Adrenal gland (tissue), 5 donors: ENCODE measurements around the gene CHST2.

Experiments
- CTCF ChIP-seq, 6 experiments: fragments of 450-650 bp in 4 of 6; fragments of 200-600 bp in 2 of 6; sonication (generic) in 1 of 6; IDR thresholded peaks; 1 replicate in 5 of 6; 2 replicates in 1 of 6; pipeline versions ENCODE4 v1.5.1 to v1.8.0; 2016 to 2021; ENCODE audit warnings: antibody characterized with exemption in 6 of 6, mild to moderate bottlenecking in 2 of 6, moderate library complexity in 1 of 6
- POLR2A ChIP-seq, 2 donors: fragments of 450-650 bp; IDR thresholded peaks; one replicate each; pipeline ENCODE4 v1.6.1; 2017; ENCODE audit warnings: antibody characterized with exemption in 2 of 2, mild to moderate bottlenecking in 2 of 2, moderate library complexity in 1 of 2
- donor health status: DM: no; HTN: no; CAD: no.

- TF ChIP-seq CTCF (IDR thresholded peaks at IDR 0.05): no peak
- TF ChIP-seq POLR2A (IDR thresholded peaks at IDR 0.05): no peak
These were observed 952 bp upstream of the CHST2 start for GRCh38 chr3:143118630-143119008.
